Urinary bladder (tissue), 4 donors: ENCODE data around the gene ZBTB22. TPM values are rescaled to one million over a fixed set of nuclear protein-coding genes. Genes with fewer than 3 reads are reported as not detected.
A peak's percentile ranks its signal among the peaks of the same experiment; 100 is the strongest.
"Not testable (repeated sequence)": the region's sequence is repeated elsewhere in the genome, so short reads cannot be mapped to it uniquely, and the experiment has no call there.

Experiments
- DNase-seq: peaks from one replicate; pipeline ENCODE4 v3.0.0-alpha.2; 2015; ENCODE audit errors: extremely low spot score
- H3K27ac ChIP-seq: one replicate; pipeline ENCODE4 v1.5.1; 2013; ENCODE audit warnings: low read depth, mild to moderate bottlenecking, moderate library complexity
- H3K36me3 ChIP-seq: one replicate; pipeline ENCODE4 v1.6.1; 2013; ENCODE audit warnings: mild to moderate bottlenecking, moderate library complexity; ENCODE audit not compliant: insufficient read depth
- H3K4me1 ChIP-seq: one replicate; pipeline ENCODE4 v1.6.1; 2013; ENCODE audit warnings: mild to moderate bottlenecking, moderate library complexity; ENCODE audit not compliant: insufficient read depth
- H3K4me3 ChIP-seq: one replicate; pipeline ENCODE4 v1.5.1; 2013; ENCODE audit warnings: low read depth, low read length
- WGBS: extraction: QIAGEN DNeasy Blood & Tissue Kit; methylation state at CpG from one replicate; pipeline ENCODE4 v1.1.7; 2013; 5-methylcytosine and 5-hydroxymethylcytosine counted together
- polyA plus RNA-seq: library from polyadenylated mRNA; stranded (reverse); fragments of 200-250 nt; gene quantifications from one replicate; pipeline ENCODE4 v1.2.3, GENCODE V29; 2013
- total RNA-seq: library from RNA; depleted of rRNA; stranded (reverse); fragments of >200 nt; gene quantifications from one replicate; pipeline ENCODE4 v1.2.3, GENCODE V29; 2014
- donor health status: healthy with polysubstance abuse.
- donor health status: healthy.

ZBTB22 gene
- total and polyA plus RNA-seq, 2 donors = 15.8 to 21.4 TPM

DNA sequence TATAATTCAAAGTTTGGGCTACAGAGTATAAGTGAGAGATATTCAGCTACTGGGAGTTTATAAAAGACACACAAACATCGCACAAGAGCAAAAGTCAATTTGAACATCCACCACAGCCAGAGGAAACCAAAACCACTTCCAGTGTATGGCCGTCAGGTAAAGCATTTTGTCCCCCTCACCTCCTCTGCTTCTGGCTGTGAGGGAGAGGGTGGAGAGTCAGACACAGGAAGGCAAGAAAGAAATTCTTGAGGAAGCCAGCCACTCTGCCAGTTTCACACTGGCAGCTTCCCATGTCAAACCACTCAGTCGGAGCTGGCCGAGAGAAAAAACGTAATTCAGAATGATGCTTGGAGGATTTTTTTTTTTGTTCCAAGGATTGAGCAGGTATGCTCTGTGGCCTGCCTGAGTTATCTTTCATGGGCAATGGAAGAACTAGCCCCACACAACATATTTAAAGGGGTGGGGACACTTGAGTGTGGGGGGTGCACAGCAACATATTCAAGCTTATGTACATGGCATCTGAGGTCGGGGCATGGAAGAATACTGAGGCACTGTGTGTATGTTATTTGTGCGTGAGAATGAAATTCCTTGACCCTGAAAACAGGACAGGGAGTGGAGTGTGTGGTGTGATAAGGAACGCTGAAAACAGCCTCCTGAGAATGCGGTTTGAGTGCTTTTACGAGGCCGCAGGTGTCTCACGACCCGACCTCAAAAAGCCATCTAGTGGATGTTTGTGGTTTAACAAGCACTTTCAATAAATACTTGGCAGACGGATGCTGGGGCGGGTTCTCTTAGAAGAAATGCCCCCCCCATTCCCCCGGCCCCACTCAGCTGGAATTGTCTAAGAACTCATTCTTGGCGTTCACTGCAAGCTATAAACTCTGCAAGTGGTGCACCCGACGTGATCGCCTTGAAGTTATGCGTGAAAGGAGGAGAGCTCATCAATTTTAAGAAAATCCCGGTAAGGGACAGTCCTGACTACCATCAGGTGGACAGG, 27.5 kb upstream of the ZBTB22 start:
- DNase-seq = peak; percentile 65
- no peaks in the 10 kb centered on the region for H3K4me1 ChIP-seq
- no peak overlapping the region for H3K27ac ChIP-seq
- H3K36me3 ChIP-seq = no peaks in the 10 kb centered on the region
- 18% methylated on average over 22 of the region's 22 CpGs for WGBS
- H3K4me3 ChIP-seq = no peak overlapping the region

- 72% methylated on average over 6 of the region's 6 CpGs for WGBS
- Histone ChIP-seq H3K27ac (no peak overlapping the region), H3K4me3 (no peak overlapping the region), H3K36me3 (no peaks in the 10 kb centered on the region), H3K4me1 (no peaks in the 10 kb centered on the region)
- no peak for DNase-seq
Measured at GRCh38 chr6:33343953-33344611, 26.5 kb upstream of the ZBTB22 start.

DNA sequence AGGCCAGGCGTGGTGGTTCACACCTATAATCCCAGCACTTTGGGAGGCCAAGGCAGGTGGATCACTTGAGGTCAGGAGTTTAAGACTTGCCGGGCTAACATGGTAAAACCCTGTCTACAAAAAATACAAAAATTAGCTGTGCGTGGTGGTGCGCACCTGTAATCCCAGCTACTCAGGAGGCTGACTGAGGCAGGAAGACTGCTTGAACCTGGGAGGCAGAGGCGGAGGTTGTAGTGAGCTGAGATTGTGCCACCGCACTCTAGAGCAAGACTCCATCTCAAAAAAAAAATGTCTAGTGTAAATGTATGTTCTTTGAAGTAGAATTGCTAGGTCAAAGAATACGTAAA, 26.0 kb upstream of the ZBTB22 start:
- not testable (repeated sequence) for DNase-seq, H3K4me3 ChIP-seq, H3K36me3 ChIP-seq, H3K4me1 ChIP-seq, H3K27ac ChIP-seq
- 90% methylated on average over 7 of the region's 7 CpGs for WGBS

DNA sequence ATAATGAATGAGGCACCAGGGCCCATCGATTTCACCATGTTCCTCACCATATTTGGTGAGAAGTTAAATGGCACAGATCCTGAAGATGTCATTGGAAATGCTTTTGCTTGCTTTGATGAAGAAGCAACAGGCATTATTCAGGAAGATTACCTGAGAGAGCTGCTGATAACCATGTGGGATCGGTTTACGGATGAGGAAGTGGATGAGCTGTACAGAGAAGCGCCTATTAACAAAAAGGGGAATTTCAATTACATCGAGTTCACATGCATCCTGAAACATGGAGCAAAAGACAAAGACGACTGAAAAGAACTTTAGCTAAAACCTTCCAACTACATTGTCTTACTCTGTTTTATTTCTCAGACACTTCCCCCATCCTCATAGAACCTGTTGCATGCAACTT, 21.6 kb upstream of the ZBTB22 start:
- no peaks in the 10 kb centered on the region for H3K36me3 ChIP-seq
- no peak overlapping the region for H3K4me3 ChIP-seq
- H3K27ac ChIP-seq = no peak overlapping the region
- no peaks in the 10 kb centered on the region for H3K4me1 ChIP-seq
- no peak for DNase-seq
- WGBS = 79% methylated on average over 6 of the region's 6 CpGs

GRCh38 chr6:33336495-33336894, 19.0 kb upstream of the ZBTB22 start:
- DNase-seq = no peak
- H3K27ac ChIP-seq = no peak overlapping the region
- H3K4me3 ChIP-seq = no peak overlapping the region
- H3K4me1 ChIP-seq = no peaks in the 10 kb centered on the region
- H3K36me3 ChIP-seq = no peaks in the 10 kb centered on the region
- 88% methylated on average over 3 of the region's 3 CpGs for WGBS

DNA sequence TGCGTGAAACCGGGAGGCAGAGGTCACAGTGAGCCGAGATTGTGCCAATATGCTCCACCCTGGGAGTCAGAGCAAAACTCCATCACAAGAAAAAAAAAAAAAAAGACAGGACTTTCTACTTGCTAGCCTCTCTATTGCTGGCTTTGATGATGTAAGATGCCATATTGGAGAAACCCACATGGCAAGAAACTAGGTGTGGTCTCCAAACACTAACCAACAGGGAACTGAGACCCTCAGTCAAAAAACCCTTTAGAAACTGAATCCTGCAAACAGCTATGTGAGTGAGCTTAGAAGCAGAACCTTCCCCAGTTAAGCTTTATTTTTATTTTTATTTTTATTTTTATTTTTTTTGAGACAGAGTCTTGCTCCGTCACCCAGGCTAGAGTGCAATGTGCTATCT, 18.4 kb upstream of the ZBTB22 start:
- Histone ChIP-seq H3K36me3 (no peaks in the 10 kb centered on the region), H3K27ac (no peak overlapping the region), H3K4me3 (no peak overlapping the region), H3K4me1 (no peaks in the 10 kb centered on the region)
- 75% methylated on average over 4 of the region's 4 CpGs for WGBS
- DNase-seq = no peak

DNA sequence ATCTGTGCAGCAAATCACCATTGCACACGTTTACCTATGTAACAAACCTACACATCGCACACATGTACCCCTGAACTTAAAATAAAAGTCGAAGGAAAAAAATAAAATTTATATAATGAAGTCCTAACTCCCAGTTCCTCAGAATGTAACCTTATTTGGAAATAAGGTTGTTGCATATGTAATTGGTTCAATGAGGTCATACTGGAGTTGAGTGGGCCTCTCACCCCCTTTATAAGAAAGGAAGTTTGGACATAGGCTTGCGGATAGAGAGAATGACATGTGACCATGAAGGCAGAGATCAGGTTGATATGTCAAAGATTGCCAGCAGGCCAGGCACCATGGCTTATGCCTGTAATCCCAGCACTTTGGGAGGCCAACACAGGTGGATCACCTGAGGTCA, 16.1 kb upstream of the ZBTB22 start:
- WGBS = 87% methylated on average over 4 of the region's 4 CpGs

DNA sequence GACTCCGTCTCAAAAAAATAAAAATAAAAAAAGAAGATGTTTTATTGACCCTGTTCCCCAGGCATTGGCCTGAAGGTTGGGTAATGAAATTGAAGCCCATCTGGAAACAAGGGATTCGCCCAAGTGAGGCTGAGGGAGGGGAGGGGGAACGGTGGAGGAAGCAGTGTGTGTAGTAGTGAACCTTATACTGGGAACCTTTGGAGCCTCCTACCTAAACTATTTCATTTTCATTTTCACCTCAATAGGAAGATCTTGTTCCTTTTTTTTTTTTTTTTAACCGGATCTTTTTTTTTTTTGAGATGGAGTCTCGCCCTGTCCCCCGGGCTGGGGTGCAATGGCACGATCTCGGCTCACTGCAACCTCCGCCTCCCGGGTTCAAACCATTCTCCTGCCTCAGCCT, 13.2 kb upstream of the ZBTB22 start:
- no peak overlapping the region for H3K4me3 ChIP-seq
- H3K27ac ChIP-seq = no peak overlapping the region
- WGBS = 88% methylated on average over 10 of the region's 10 CpGs
- no peaks in the 10 kb centered on the region for H3K4me1 ChIP-seq
- DNase-seq = no peak
- no peaks in the 10 kb centered on the region for H3K36me3 ChIP-seq

More for the DNA sequence above, 16.1 kb upstream of the ZBTB22 start:
- H3K27ac ChIP-seq = no peak overlapping the region
- no peak for DNase-seq
- H3K4me1 ChIP-seq = no peaks in the 10 kb centered on the region
- no peaks in the 10 kb centered on the region for H3K36me3 ChIP-seq
- no peak overlapping the region for H3K4me3 ChIP-seq

- no peak for DNase-seq
- H3K27ac ChIP-seq = no peak overlapping the region
- no peaks in the 10 kb centered on the region for H3K4me1 ChIP-seq
- no peak overlapping the region for H3K4me3 ChIP-seq
- H3K36me3 ChIP-seq = no peaks in the 10 kb centered on the region
- WGBS = 26% methylated on average over 5 of the region's 5 CpGs
Measured at GRCh38 chr6:33329058-33329457, 11.5 kb upstream of the ZBTB22 start.

- no peak for DNase-seq
- peaks cover 2% of the 10 kb centered on the region for H3K4me1 ChIP-seq
- H3K36me3 ChIP-seq = no peaks in the 10 kb centered on the region
- H3K4me3 ChIP-seq = no peak overlapping the region
- 17% methylated on average over 7 of the region's 7 CpGs for WGBS
- no peak overlapping the region for H3K27ac ChIP-seq
Measured at GRCh38 chr6:33324125-33324524, 6.6 kb upstream of the ZBTB22 start.

DNA sequence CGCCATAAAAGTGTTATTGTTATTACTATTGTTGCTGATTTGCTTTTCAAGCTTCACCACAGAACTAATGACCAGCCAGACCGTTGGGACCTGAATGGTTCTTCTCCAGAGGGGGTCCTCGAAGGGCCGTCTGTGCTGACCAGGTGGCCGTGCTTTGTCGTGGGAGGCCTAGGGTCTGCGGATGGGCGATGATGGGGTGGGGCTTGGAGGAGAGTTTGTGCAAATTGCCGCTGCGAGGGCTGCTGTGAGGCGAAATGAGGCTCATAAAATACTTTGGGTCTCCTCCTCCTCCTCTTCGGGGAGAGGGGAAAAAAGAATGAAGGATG, 6.0 kb upstream of the ZBTB22 start:
- peak overlapping the region; percentile 86 for H3K27ac ChIP-seq

DNA sequence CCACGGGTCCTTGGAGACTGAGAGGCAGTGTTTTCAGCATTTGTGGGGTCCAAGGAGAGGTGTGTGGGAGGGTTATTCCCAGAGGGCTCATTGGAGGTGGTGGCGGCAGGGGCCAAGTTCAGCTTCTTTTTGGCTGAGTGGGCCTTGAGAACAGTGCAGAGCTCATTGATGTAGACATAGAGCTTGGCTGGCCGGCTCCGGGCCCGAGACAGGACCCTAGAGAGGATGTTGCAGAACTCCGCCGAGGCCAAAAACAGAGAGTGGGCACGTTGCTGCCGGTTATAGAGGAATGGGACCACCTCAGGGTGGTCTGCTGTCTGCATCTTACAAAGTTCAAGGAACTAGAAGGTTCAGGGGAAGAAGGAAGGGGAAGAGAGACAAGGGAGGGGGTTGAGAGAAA, 3.7 kb upstream of the ZBTB22 start:
- WGBS = 79% methylated on average over 9 of the region's 9 CpGs
- Histone ChIP-seq H3K4me3 (no peak overlapping the region), H3K27ac (no peak overlapping the region), H3K36me3 (no peaks in the 10 kb centered on the region), H3K4me1 (peaks cover 2% of the 10 kb centered on the region)
- no peak for DNase-seq

More for the DNA sequence above, 6.0 kb upstream of the ZBTB22 start:
- peaks cover 2% of the 10 kb centered on the region for H3K4me1 ChIP-seq
- 1% methylated on average over 12 of the region's 12 CpGs for WGBS
- DNase-seq = no peak
- H3K36me3 ChIP-seq = no peaks in the 10 kb centered on the region
- H3K4me3 ChIP-seq = peak overlapping the region; percentile 68

GRCh38 chr6:33320315-33321181, 3.0 kb upstream of the ZBTB22 start:
- Histone ChIP-seq H3K36me3 (no peaks in the 10 kb centered on the region), H3K4me1 (peaks cover 2% of the 10 kb centered on the region), H3K27ac (no peak overlapping the region), H3K4me3 (no peak overlapping the region)
- WGBS = 71% methylated on average over 32 of the region's 32 CpGs
- DNase-seq = no peak
